Stimulated activated CD4-positive, alpha-beta T cell treated with anti-CD3 and anti-CD28 coated beads, Interleukin-12 subunit alpha, Interleukin-12 subunit beta, amount 100 ng/mL, for 24 hours (primary cell): ENCODE measurements around the gene LYVE1.
"Not testable (repeated sequence)": the region's sequence is repeated elsewhere in the genome, so short reads cannot be mapped to it uniquely, and the experiment has no call there.

Experiments used
- DNase-seq, 2 experiments: peaks; one replicate each; pipeline ENCODE4 v3.0.0-alpha.2; 2020; ENCODE audit warnings: low read depth in 2 of 2

Gene LYVE1

GRCh38 chr11:10568486-10568941, at the start of gene LYVE1:
Gene LYVE1, minus strand, starts transcription at chr11:10568665. Its CDS starts 133 bp downstream, at chr11:10568532.
- no peak for DNase-seq

GRCh38 chr11:10617551-10617950, 49.1 kb upstream of the LYVE1 start:
- DNase-seq: no peak

DNA sequence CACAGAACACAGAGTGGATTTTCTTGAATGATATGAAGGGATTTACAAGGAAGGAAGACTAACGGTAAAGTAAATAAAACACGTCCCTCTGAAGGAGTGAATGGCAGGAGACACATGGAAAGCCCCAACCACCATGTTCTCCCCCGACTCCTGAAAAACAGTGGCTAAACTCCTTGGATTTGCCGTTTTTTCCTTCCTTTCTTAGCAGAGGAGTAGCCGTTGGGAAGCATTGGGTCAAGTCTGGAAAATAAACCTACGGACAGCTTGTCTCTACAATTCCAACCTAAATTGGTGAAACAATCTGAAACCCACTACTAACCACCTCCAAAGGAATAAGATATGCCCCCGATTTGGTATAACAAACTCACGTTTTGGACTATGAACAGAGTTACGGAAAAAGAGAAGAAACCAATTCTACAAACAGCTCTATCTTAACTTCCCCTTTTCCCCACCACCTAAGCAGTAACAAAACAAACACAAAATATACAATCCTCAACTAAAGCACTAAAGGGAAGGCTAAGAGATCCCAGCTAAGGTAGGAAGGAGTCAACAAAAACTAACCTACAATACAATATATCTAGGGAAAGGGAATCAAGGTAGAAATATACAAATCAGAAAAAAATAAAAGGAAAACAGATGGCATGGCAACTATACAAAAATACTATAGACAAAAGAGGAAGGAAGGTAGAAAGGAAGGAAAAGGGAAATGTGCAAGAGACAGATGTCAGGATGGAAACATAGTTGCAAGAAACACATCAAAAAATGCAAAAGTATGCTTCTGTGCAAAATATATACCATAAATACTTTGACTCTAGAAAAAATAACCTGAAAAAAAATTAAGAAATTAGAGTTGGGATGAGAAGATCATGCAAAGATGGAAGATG, 43.8 kb upstream of the LYVE1 start:
- DNase-seq: no peak

DNA sequence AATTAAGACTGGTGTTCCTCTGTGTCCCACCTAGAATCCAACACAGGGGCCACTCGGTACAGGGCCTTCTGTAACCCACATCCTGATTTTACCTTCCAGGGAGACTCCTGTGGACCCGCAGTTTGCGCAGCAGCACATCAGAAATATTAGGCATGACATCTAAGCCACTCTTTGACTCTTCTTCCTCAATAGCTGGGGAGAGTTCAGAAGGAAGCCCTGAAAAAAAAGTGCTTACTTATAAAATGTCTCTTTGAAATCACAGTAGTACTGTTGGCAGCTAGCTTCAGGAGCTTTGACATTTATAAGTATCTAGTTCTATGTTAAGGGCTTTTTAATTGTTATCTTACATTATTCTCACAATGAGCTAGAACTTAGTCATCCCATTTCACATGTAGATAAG, 41.2 kb upstream of the LYVE1 start:
- DNase-seq: no peak

DNA sequence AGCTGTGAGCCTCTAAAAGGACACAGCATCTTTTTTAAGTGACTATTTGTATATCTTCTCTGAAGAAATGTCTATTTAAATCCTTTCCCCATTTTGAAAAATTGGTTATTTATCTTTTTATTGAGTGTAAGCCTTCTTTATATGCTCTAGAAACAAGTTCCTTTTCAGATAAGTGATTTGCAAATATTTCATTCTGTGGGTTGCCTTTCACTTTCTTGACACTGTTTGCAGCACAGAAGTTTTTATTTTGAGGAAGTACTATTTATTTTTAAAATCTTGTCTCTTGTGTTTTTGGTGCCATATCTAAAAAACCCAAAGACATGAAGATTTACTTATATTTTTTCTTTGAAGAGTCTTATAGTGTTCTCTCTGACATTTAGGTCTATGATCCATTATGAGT, 40.1 kb upstream of the LYVE1 start:
- DNase-seq: no peak

GRCh38 chr11:10607462-10608132, 39.1 kb upstream of the LYVE1 start:
- DNase-seq: no peak

GRCh38 chr11:10606536-10607208, 38.2 kb upstream of the LYVE1 start:
- no peak for DNase-seq

- no peak for DNase-seq
Observed at GRCh38 chr11:10605941-10606381, 37.5 kb upstream of the LYVE1 start.

DNA sequence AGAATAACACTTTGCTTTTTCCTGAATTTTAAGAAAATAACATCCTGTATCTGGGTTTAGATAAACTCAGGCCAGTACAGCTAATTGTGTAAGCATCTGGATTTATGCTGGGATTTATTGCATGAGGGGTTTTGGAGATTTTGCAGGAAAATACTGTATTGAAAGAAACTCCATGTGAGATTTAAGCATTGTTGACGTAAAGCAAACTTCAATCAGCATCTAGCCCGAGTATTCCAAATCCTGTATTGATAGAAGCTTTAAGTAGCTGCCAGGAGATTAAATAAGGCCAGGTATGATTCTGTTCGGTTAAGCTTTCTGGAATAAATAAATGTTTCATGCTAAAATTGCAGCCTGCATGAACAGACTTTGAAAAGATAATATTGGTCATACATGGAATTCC, 36.3 kb upstream of the LYVE1 start:
- DNase-seq: no peak

- no peak for DNase-seq
Observed at GRCh38 chr11:10604340-10604748, 35.9 kb upstream of the LYVE1 start.

DNA sequence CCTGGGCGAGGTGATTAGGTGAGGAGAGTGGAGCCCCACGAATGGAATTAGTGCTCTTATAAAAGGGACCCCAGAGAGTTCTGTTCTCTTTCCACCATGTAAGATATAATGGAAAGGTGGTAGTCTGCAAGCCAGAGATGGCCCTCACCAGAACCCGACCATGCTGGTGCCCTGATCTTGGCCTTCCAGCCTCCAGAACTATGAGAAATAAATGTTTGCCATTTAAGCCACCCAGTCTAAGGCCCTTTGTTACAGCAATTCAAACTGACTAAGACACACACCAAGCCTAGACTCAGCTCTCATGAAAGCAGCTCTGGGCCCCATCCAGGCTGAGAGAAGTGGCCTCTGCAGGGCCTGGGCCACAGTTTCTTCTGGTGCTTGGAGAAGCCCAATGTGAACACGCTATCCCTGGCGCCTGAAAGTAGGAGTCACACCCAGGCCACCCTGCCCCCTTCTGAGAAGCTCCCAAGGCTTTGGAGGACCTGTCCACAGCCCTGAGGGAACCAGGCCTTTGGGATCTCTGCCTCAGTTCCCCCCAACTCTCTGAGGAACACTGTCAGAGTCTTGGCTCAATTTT, 35.3 kb upstream of the LYVE1 start:
- no peak for DNase-seq

GRCh38 chr11:10602945-10603344, 34.5 kb upstream of the LYVE1 start:
- DNase-seq: no peak

GRCh38 chr11:10602366-10602765, 33.9 kb upstream of the LYVE1 start:
- no peak for DNase-seq

DNA sequence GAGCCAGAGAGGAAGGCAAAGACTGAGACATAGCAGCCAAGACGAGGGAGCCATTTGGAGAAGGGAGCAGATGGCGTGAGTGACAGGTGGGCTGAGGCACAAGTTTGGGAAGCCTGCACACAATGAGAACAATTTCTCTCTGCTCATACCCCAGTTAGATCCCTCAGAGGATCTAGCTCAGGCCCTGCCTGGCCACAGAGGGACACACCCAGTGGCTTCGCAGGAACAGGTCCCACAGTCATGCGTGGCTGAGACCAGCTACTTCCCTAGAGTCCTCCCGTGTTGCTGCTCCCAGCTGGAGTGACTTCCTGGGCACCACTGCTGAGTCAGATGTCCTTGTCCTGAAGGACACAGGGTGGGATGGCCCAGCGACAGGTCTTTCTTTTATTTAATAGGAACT, 33.4 kb upstream of the LYVE1 start:
- no peak for DNase-seq

DNA sequence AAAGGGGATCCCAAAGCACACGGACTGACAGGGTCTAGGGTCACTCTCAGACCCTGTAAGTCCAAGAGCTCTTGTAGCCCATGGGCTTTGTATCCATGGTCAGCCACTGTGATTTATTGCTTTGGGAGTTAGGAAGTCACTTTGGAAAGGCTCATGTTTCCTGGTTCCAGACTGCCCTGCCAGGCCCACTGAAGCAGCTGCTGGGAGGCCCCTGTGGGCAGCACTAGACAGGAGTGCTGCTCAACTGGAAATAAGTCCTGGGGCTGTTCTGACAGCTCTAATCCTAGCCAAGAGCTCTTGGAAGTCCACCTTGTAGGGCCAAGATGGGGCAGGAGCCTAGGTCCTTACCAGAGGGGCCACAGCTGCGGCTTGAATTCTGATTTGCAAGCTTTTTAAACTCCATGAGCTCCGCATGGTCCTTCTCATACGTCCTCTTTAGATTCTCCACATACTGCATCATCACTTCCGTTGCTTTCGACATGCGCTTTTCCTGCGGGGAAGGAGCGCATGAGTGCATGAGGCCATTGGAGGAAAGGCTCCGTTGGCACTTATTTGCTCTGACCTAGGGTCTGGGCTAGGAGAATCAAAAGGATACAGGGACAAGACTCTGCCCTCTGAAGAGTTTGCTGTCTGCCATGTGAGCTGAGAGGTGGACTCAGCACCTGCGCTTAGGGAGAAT, 32.2 kb upstream of the LYVE1 start:
- no peak for DNase-seq

- no peak for DNase-seq
Observed at GRCh38 chr11:10599388-10600175, 31.1 kb upstream of the LYVE1 start.

- no peak for DNase-seq
Observed at GRCh38 chr11:10598816-10599215, 30.4 kb upstream of the LYVE1 start.

- DNase-seq: no peak
Observed at GRCh38 chr11:10597877-10598351, 29.4 kb upstream of the LYVE1 start.

- not testable (repeated sequence) for DNase-seq
Observed at GRCh38 chr11:10595840-10596239, 27.4 kb upstream of the LYVE1 start.

- DNase-seq: no peak
Observed at GRCh38 chr11:10594407-10594806, 25.9 kb upstream of the LYVE1 start.

GRCh38 chr11:10592331-10592730, 23.9 kb upstream of the LYVE1 start:
- DNase-seq: no peak
